CD4-positive, alpha-beta T cell treated with Interleukin-12 subunit alpha and Interleukin-12 subunit beta, for 1 hour (primary cell): ENCODE measurements around the gene CPE.
"Not testable (repeated sequence)": the region's sequence is repeated elsewhere in the genome, so short reads cannot be mapped to it uniquely, and the experiment has no call there.

ENCODE experiments used
- DNase-seq: peaks from one replicate; pipeline ENCODE4 v3.0.0-alpha.2; 2020

CPE gene

DNA sequence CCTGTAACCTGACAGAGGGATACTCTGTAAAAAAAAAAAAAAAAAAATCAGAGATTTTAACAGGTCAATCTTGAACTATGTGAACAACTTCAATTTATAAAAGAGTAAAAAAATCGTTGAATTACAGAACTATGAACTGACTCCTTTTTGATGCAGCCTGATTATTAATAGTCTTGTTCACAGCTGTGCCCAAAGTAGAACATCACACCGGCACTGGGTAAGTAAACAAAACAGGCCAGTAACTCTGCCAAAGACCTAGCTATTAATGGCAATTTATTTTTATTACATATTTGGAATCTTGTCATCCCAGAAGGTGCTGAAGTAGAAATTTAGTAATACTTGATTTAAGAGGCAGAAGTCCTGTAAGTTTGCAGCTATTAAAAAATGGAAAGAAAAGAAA lies 31.4 kb downstream of the CPE start:
- DNase-seq: no peak

DNA sequence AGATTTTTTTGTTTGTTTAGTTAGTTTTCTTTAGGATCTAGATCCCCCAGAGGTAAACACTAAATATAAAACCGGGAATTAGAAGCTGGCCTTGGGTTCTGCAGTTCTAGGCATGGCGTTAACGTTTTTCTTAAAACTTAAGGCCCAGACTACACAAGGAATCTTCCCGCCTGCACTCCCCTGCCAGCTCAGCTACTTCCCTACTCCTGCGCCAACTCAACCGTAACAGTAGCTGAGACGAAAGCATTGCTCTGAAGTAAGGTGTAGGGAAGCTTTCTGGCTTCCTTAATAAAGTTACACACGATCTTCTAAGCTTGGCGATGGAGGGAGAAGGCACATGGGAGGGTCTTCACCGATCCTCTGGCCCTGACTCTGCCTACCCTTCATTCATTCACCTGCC lies 37.1 kb downstream of the CPE start:
- DNase-seq: no peak

DNA sequence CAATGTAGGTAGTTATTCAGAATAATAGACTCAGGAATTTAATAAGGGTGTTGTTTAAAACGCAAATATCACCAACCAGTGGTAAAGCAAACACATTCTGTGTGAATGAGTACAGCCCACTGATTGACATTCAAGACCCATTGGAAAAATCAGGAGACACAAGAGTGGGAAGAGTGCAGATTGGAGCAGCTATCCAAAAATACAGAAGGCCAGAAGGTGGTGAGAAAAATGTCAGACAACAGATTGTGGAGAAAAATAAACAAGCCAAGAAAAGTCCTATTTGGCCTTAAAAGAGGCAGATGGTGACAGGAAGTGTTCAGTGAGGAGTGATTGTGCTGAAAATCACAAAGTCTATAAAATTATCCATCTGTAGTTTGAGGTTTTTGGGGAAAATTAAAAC lies 39.3 kb downstream of the CPE start:
- DNase-seq: no peak

GRCh38 chr4:165425629-165426028 lies 46.8 kb downstream of the CPE start:
- no peak for DNase-seq

GRCh38 chr4:165426331-165426730 lies 47.5 kb downstream of the CPE start:
- DNase-seq: no peak

DNA sequence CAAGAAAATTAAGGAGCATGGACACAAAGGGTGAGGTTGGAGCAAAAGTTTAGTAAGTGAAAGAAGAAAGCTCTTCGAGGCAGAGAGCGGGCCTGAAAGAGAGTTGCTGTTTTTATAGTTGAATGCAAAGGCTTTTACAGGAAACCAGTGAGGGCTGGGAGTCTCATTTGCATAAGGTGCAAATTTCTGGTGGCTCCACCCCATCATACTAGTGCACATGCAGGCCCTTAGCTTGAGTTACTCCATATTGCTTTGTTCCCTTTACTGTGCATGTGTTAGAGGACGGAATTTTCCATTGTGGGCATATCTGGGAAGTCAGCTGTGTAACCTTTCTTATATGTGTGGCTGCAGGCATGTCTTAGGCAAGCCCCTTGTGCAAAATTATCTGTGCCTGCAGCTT lies 48.0 kb downstream of the CPE start:
- no peak for DNase-seq

DNA sequence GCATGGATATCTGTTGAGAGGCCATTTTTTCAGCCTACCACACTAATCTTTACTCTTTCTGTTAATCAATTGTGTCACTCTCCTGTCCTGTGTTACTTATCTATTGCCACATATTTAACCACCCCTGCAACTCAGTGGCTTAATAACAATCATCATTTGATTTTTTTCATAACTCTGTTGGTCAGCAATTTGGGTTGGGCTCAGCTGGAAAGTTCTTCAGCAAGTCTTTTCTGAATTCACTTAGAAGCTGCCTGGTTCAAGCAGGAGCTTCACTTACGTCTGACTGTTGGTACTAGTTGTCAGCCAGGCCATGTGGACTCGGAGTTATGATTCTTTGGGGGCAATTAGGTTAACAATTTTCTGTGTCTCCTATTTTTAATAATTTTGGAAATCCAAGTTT lies 50.1 kb downstream of the CPE start:
- DNase-seq: no peak

- DNase-seq: no peak
These were observed 54.7 kb downstream of the CPE start for GRCh38 chr4:165433529-165433928.

- DNase-seq: no peak
These were observed 58.9 kb downstream of the CPE start for GRCh38 chr4:165437691-165438090.

GRCh38 chr4:165439344-165439743 lies 60.5 kb downstream of the CPE start:
- no peak for DNase-seq

DNA sequence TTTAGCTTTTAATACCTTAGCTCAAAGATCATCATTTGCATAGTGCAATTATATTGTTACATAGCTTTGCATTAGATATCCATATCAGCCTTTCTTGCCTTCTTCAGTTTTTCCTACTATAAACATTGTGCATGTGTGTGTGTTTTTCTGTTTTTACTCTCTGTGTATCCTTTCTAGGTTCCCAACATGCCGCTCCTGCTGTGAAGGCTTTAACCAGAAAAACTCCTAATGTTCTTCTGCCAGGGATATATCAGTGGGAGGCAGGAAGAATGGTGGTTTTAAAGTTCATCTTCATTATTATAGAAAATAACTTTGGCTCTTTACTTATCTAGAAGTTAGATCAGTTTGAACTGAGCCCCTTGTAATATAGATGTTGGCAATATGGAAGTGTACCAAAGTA lies 61.2 kb downstream of the CPE start:
- DNase-seq: no peak

DNA sequence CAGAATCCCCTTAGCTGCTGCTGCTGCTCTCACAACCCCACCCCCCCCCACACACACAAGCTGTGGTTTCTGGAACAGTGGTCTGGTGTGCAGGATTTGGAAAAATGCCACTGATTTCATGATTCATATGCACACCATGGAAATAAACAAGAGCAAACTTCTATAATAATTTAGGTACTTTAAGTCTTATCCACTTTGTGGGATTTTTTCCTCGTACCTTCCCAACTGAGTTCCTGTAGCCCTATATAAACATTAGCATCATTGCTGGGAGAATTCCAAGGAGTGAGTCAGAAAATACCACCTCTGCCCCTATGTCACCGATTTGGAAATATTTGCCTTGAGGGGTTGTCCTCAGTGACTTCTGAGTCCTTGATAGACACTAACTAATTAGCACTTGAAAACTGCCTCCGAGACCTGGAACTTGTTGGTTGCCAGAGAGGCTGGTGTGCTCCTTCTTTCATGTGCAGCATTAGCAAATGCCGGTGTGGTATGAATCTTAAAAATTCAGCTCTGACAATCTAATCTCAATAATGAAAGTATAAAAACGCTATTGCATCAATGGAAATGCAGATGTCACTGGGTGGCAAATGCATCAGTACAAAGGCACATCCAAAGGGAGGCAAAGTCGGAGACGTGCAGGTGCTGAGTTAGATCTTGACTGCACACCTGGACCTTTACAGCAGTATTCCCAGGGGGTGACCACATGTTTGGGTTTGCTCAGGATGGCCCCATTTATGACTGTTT lies 61.8 kb downstream of the CPE start:
- DNase-seq: no peak

DNA sequence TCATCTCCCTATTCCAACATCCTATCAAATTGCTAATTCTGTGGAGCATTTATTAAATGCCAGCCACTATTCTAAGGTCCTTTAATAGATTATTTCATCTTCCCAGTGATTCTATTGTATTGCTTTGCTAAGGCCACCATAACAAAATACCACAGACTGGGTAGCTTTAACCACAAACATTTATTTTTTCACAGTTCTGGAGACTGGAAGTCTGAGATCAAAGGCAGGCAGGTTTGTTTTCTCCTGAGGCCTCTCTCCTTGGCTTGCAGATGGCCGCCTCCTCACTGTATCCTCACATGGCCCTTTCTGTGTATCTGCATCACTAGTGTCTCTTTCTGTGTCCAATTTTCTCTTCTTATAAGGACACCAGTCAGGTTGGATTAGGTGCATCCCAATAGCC lies 64.5 kb downstream of the CPE start:
- no peak for DNase-seq

GRCh38 chr4:165448700-165449099 lies 69.9 kb downstream of the CPE start:
- DNase-seq: no peak

- DNase-seq: no peak
These were observed 70.5 kb downstream of the CPE start for GRCh38 chr4:165449333-165449732.

GRCh38 chr4:165450871-165451270 lies 72.1 kb downstream of the CPE start:
- DNase-seq: no peak

DNA sequence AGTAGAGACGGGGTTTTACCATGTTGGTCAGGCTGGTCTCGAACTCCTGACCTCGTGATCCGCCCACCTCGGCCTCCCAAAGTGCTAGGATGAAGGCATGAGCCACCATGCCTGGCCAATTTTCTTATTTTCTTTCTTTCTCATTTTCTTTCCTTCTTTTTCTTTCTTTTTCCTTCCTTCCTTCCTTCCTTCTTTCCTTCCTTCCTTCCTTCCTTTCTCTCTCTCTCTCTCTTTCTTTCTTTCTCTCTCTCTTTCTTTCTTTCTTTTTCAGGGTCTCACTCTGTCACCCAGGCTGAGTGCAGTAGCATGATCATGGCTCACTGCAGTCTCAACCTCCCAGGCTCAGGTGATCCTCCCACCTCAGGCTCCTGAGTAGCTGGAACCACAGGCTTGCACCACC lies 74.3 kb downstream of the CPE start:
- DNase-seq: not testable (repeated sequence)

DNA sequence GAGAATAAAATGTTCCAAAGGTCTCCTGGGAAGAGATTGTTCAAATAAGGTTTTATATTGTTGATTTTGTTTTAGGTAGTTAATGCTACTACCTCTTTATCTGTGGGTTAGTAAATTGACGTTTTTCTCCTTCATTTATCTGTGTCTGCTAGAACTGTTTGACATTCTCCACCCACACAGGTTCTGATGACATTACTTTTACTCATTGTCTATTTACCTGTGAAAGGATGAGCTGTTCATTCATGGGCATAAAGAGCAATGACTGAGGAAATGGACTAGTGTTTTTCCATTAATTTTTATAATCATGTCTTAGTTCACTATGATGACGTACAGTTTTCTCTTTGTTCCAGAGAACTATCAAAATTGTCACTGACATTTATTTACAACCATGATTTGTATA lies 75.6 kb downstream of the CPE start:
- DNase-seq: no peak

GRCh38 chr4:165457793-165458192 lies 79.0 kb downstream of the CPE start:
- DNase-seq: no peak

DNA sequence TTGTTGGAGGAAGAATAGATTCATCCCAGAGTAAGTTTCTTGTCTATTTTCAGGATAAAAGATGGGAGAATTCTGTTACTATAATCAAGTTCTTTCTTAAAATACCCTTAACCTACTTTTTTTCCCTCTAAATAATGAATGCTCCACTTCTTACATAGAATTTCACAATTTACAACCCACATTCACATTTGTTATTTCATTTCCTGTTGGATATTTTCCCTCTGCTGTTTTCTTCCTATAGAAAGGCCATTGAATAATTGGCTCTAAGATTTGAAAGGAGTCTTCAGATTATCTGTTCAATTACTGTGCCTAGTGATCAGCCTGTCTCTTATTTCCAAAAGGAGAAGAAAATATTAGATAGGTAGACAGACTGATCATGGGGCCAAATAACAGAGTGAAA lies 79.7 kb downstream of the CPE start:
- no peak for DNase-seq

GRCh38 chr4:165461159-165461821 lies 82.5 kb downstream of the CPE start:
- DNase-seq: no peak

DNA sequence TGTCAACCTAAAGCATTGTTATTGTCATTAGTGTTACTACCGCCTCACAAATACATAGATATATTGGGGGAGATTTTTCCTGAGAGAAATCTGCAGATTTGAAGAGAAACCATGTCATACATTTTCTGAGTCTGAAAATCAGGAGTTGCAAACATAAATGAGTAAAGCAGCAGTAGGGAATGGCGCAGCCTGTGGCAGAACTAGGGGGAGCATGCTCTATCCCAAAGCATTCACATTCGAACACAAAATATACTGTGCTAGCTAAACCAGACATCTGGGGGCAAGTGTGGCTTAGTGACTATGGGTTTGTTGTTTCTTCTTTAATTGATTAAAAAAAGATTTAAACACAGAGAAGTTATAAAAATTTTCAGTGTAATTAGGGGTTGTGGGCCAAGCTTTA lies 83.2 kb downstream of the CPE start:
- no peak for DNase-seq

GRCh38 chr4:165464376-165464775 lies 85.6 kb downstream of the CPE start:
- DNase-seq: no peak

DNA sequence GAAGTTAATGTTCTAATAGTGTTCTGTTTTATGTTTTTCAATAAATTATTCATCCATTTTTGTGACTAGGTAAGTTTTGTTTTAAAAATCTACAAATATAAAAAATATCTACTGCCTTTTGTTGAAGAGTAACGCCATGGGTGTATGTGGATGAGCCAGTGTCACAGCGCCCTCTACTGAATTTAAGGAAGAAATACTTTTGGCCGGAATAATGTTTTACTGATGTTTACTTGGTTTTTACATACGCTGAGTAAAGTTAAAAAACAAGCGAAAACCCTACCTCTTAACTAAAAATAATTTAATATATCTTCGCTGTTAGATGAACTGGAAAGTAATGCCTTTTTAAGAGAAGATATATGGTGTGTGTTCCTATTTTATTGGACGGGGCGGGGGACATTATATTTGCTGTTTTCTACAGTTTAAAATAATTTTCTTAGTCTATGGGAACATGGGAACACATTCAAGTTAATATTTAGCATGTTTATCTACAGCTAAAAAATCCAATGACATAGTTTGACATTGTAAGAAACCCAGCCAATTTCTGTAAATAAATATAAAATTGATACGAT lies 86.1 kb downstream of the CPE start:
- peak; percentile 37 for DNase-seq

- DNase-seq: no peak
These were observed 91.2 kb downstream of the CPE start for GRCh38 chr4:165470009-165470408.
